Measurements from ENCODE around the gene SLC29A3.

DNA sequence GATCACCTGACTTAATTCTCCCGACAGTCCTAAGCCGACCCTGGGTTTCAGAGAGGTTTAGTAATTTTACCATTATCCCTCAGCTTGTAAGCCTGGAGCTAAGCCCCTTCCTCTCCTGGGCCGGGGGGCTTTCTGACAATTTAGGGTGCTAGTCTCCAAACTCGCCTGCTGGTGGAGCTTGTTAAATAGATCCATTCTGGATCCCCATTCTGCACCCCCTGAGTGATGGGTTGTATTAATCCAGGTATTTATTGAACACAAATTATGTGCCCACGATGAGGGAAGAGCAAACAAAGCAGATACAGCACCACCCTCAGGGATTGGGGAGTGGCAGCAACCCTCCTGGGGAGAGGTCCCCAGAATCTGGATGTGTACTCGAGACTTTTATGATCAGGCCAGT, 1.3 kb upstream of the SLC29A3 start:
- no peak for TF ChIP-seq YY1 (IDR thresholded peaks at IDR 0.05; ENCODE audit: insufficient read depth, insufficient read length)
- no peak for TF ChIP-seq ZNF274 (IDR thresholded peaks at IDR 0.05; ENCODE audit: low read depth, low read length)
